KMS-11 (cell line): ENCODE measurements around the gene RFX5.

ENCODE experiments used
- H2AFZ ChIP-seq: fragments of 200-600 bp; sonication (generic); 2 replicates; pipeline ENCODE4 v1.6.1; 2016; ENCODE audit warnings: antibody characterized with exemption, mixed run types, low read depth
- H3K27ac ChIP-seq: fragments of 200-600 bp; sonication (generic); 2 replicates; pipeline ENCODE4 v1.6.1; 2016; ENCODE audit warnings: mild to moderate bottlenecking, mixed run types
- H3K27me3 ChIP-seq: fragments of 200-600 bp; sonication (generic); 2 replicates; pipeline ENCODE4 v1.6.1; 2017; ENCODE audit warnings: mild to moderate bottlenecking, low read depth, mixed run types, moderate library complexity; ENCODE audit not compliant: insufficient read depth
- H3K36me3 ChIP-seq: fragments of 200-600 bp; sonication (generic); 2 replicates; pipeline ENCODE4 v1.6.1; 2017; ENCODE audit warnings: mild to moderate bottlenecking, mixed run types; ENCODE audit not compliant: insufficient read depth
- H3K4me1 ChIP-seq: fragments of 200-600 bp; sonication (generic); 2 replicates; pipeline ENCODE4 v1.6.1; 2016; ENCODE audit warnings: mild to moderate bottlenecking, low read depth, mixed run types; ENCODE audit not compliant: poor library complexity, severe bottlenecking
- H3K4me2 ChIP-seq: fragments of 200-600 bp; sonication (generic); 2 replicates; pipeline ENCODE4 v1.7.0; 2016; ENCODE audit warnings: mild to moderate bottlenecking, mixed run types
- H3K4me3 ChIP-seq: fragments of 200-600 bp; sonication (generic); IDR thresholded peaks from 2 replicates; pipeline ENCODE4 v1.6.1; 2017; ENCODE audit warnings: low read depth, low read length, mixed read lengths; ENCODE audit not compliant: insufficient read depth
- H3K79me2 ChIP-seq: fragments of 200-600 bp; sonication (generic); 2 replicates; pipeline ENCODE4 v1.6.1; 2016; ENCODE audit warnings: low read depth, mixed run types; ENCODE audit not compliant: insufficient read depth
- H3K9ac ChIP-seq: fragments of 200-600 bp; sonication (generic); 2 replicates; pipeline ENCODE4 v1.6.1; 2016; ENCODE audit warnings: mild to moderate bottlenecking, mixed run types
- H4K20me1 ChIP-seq: fragments of 200-600 bp; sonication (generic); 2 replicates; pipeline ENCODE4 v1.6.1; 2016; ENCODE audit warnings: mild to moderate bottlenecking, mixed run types; ENCODE audit not compliant: insufficient read depth
- CTCF ChIP-seq: fragments of 200-600 bp; sonication (generic); conservative IDR thresholded peaks from 2 replicates; pipeline ENCODE4 v1.6.1; 2017; ENCODE audit warnings: low read depth, mild to moderate bottlenecking, antibody characterized with exemption, low read length, moderate library complexity, mixed read lengths

Gene RFX5

GRCh38 chr1:151369302-151369610, 22.2 kb upstream of the RFX5 start:
- no peak overlapping the region for H3K9ac ChIP-seq
- no peaks in the 10 kb centered on the region for H3K36me3 ChIP-seq
- no peaks in the 10 kb centered on the region for H3K79me2 ChIP-seq
- no peaks in the 10 kb centered on the region for H3K4me1 ChIP-seq
- no peak for TF ChIP-seq CTCF
- H3K4me3 ChIP-seq: no peak overlapping the region
- H3K27me3 ChIP-seq: no peaks in the 10 kb centered on the region
- no peak overlapping the region for H3K27ac ChIP-seq
- H4K20me1 ChIP-seq: no peaks in the 10 kb centered on the region
- H2AFZ ChIP-seq: no peak overlapping the region
- H3K4me2 ChIP-seq: no peak overlapping the region

- Histone ChIP-seq H2AFZ (no peak overlapping the region), H4K20me1 (no peaks in the 10 kb centered on the region), H3K27ac (no peak overlapping the region), H3K79me2 (no peaks in the 10 kb centered on the region), H3K27me3 (no peaks in the 10 kb centered on the region), H3K4me1 (no peaks in the 10 kb centered on the region), H3K36me3 (no peaks in the 10 kb centered on the region), H3K9ac (no peak overlapping the region), H3K4me2 (no peak overlapping the region), H3K4me3 (no peak overlapping the region)
- no peak for TF ChIP-seq CTCF
Measured at GRCh38 chr1:151368393-151369301, 21.6 kb upstream of the RFX5 start.

- Histone ChIP-seq H4K20me1 (no peaks in the 10 kb centered on the region), H3K27ac (no peak overlapping the region), H3K4me2 (no peak overlapping the region), H3K9ac (no peak overlapping the region), H3K36me3 (no peaks in the 10 kb centered on the region), H2AFZ (no peak overlapping the region), H3K79me2 (no peaks in the 10 kb centered on the region), H3K4me1 (no peaks in the 10 kb centered on the region), H3K27me3 (no peaks in the 10 kb centered on the region), H3K4me3 (no peak overlapping the region)
- no peak for TF ChIP-seq CTCF
Measured at GRCh38 chr1:151367658-151368392, 20.8 kb upstream of the RFX5 start.

GRCh38 chr1:151364996-151365395, 17.9 kb upstream of the RFX5 start:
- TF ChIP-seq CTCF: no peak
- no peak overlapping the region for H3K9ac ChIP-seq
- no peak overlapping the region for H3K4me2 ChIP-seq
- no peaks in the 10 kb centered on the region for H3K4me1 ChIP-seq
- H3K27me3 ChIP-seq: no peaks in the 10 kb centered on the region
- H4K20me1 ChIP-seq: no peaks in the 10 kb centered on the region
- H3K4me3 ChIP-seq: no peak overlapping the region
- no peaks in the 10 kb centered on the region for H3K36me3 ChIP-seq
- no peaks in the 10 kb centered on the region for H3K79me2 ChIP-seq
- H2AFZ ChIP-seq: no peak overlapping the region
- no peak overlapping the region for H3K27ac ChIP-seq
